Lower leg skin (tissue), 4 donors: ENCODE data around the gene DLGAP5. TPM values are rescaled to one million over a fixed set of nuclear protein-coding genes. Genes with fewer than 3 reads are reported as not detected.

Experiments used
- DNase-seq, 2 donors: peaks; one replicate each; pipeline ENCODE4 v3.0.0-alpha.2; 2019; ENCODE audit warnings: low spot score in 2 of 2
- H3K4me3 ChIP-seq: fragments of 200-600 bp; sonication (generic); 2 replicates; pipeline ENCODE4 v1.5.1; 2017; ENCODE audit warnings: mild to moderate bottlenecking, low read depth; ENCODE audit not compliant: poor library complexity, severe bottlenecking
- POLR2A ChIP-seq, 2 donors: fragments of 450-650 bp; IDR thresholded peaks; one replicate each; pipeline ENCODE4 v1.6.1; 2016 to 2017; ENCODE audit warnings: antibody characterized with exemption in 2 of 2, mild to moderate bottlenecking in 1 of 2, moderate library complexity in 1 of 2
- WGBS, 2 donors: methylation state at CpG; one replicate each; pipeline ENCODE4 v1.1.5; 2018; 5-methylcytosine and 5-hydroxymethylcytosine counted together
- intact Hi-C: fragments of 100-400 bp; cut with DNase I; formaldehyde crosslinking; loops from one replicate; pipeline ENCODE4 v1.15.0; 2023; ENCODE audit warnings: low total_unique reads
- total RNA-seq, 4 donors: library from RNA; depleted of rRNA; stranded (reverse); fragments of >200 nt; gene quantifications; one replicate each; pipeline ENCODE4 v1.1.0, GENCODE V29; 2016
- TF ChIP-seq, protein P1 (sequence below), 3 donors: fragments of 450-650 bp; IDR thresholded peaks; one replicate each; pipeline ENCODE4 v1.5.1; 2016; ENCODE audit warnings: antibody characterized with exemption in 3 of 3, mild to moderate bottlenecking in 3 of 3, moderate library complexity in 2 of 3

DLGAP5 gene
- total RNA-seq, 4 donors from 2014 or later = 0.53 to 2.4 (median 1.1) TPM

DNA sequence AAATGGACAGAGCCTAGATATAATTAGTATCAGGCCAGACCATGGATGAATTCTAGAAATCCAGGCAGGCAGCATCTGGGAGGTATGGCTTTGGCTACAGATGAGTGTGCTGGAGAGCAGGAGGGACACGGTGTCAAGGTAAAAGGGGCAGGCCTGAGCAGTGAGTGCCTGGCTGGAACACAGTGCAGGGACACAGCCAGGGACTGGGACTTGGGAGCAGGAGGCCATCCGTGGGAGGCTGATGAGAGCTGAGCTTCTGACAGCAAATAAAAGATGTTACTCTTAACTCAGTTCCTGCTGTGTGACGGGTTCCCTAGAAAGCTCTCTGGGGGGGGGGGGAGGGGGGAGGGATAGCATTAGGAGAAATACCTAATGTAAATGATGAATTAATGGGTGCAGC, 75.9 kb downstream of the DLGAP5 start:
- no peak overlapping the region for H3K4me3 ChIP-seq
- TF ChIP-seq, protein P1, sequence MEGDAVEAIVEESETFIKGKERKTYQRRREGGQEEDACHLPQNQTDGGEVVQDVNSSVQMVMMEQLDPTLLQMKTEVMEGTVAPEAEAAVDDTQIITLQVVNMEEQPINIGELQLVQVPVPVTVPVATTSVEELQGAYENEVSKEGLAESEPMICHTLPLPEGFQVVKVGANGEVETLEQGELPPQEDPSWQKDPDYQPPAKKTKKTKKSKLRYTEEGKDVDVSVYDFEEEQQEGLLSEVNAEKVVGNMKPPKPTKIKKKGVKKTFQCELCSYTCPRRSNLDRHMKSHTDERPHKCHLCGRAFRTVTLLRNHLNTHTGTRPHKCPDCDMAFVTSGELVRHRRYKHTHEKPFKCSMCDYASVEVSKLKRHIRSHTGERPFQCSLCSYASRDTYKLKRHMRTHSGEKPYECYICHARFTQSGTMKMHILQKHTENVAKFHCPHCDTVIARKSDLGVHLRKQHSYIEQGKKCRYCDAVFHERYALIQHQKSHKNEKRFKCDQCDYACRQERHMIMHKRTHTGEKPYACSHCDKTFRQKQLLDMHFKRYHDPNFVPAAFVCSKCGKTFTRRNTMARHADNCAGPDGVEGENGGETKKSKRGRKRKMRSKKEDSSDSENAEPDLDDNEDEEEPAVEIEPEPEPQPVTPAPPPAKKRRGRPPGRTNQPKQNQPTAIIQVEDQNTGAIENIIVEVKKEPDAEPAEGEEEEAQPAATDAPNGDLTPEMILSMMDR (IDR thresholded peaks at IDR 0.05) = no peak
- TF ChIP-seq POLR2A (IDR thresholded peaks at IDR 0.05) = no peak
- intact Hi-C loops = no loop called here
- WGBS, 2 donors = 54 to 58% methylated on average over 3 of the region's 3 CpGs
- DNase-seq = no peak

DNA sequence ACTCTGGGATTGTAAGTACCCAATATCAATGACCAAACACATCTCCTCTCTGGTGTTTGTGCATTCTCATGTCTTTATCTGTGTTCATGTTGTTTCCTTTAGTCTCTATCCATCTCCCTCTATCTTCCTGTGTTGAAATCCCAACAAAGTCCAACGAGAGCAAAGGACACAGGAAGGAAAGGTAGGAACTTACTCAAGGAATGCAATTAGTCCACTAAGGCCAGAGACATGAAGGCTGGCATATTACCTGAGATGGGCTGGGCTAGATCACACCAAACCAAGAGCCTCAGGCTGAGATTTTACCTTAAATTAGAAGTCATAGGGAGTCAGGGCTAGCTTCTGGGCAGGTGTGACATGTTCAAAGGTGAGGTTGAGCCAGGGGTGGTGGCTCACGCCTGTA, 76.7 kb downstream of the DLGAP5 start:
- TF ChIP-seq, protein P1 (IDR thresholded peaks at IDR 0.05) = no peak
- TF ChIP-seq POLR2A (IDR thresholded peaks at IDR 0.05) = no peak
- H3K4me3 ChIP-seq = no peak overlapping the region
- intact Hi-C loops = no loop called here
- DNase-seq = no peak
- WGBS, 2 donors = 53 to 58% methylated on average over 2 of the region's 2 CpGs

DNA sequence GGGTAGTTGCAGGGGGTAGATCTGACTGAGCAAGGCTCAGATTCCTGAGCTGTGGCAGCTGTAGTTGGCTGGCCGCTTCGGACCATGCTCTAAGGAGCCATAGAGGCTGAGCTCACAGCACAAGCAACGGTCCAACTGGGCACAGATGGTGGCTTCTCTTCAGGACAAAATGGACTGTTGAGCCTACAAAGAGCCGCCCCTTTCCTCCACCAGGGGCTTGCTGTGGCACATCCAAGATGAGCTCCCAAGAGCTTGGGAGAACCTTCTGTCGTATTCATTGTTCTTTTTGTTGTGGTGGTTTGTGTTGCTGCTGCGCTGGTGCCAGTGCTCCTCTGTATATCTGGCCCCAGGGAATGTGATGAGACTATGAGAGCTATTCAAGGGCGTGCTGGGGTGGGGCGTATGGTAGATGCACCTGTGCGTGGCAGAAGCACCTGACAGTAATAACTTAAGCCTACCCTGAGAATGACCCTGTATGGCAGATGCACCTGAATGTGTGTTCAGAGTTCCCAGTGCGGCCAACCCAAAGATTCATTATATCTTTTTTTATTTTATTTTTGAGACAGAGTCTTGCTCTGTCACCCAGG, 80.2 kb downstream of the DLGAP5 start:
- intact Hi-C loops = no loop called here
- WGBS, 2 donors = 66 to 72% methylated on average over 10 of the region's 10 CpGs
- H3K4me3 ChIP-seq = no peak overlapping the region
- TF ChIP-seq, protein P1 (IDR thresholded peaks at IDR 0.05) = no peak
- TF ChIP-seq POLR2A (IDR thresholded peaks at IDR 0.05) = no peak
- DNase-seq = no peak

DNA sequence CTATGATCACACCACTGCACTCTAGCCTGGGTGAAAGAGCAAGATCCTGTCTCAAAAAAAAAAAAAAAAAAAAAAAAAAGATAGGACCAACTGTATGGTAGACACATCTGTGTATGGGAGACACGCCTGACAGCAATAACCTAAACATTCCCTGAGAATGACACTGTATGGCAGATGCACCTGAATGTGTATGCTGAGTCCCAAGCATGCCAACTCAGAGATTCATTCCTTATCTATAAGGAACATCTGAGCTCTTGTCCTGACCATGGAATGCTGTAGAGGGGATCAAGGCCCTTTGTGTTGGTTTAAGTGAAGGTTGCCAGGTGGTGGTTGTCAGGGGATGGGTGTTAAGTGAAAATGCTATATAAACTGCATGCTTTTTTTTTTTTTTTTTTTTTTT, 81.5 kb downstream of the DLGAP5 start:
- 86 to 94% methylated on average over 1 of the region's 1 CpG for WGBS, 2 donors
- intact Hi-C loops = no loop called here

DNA sequence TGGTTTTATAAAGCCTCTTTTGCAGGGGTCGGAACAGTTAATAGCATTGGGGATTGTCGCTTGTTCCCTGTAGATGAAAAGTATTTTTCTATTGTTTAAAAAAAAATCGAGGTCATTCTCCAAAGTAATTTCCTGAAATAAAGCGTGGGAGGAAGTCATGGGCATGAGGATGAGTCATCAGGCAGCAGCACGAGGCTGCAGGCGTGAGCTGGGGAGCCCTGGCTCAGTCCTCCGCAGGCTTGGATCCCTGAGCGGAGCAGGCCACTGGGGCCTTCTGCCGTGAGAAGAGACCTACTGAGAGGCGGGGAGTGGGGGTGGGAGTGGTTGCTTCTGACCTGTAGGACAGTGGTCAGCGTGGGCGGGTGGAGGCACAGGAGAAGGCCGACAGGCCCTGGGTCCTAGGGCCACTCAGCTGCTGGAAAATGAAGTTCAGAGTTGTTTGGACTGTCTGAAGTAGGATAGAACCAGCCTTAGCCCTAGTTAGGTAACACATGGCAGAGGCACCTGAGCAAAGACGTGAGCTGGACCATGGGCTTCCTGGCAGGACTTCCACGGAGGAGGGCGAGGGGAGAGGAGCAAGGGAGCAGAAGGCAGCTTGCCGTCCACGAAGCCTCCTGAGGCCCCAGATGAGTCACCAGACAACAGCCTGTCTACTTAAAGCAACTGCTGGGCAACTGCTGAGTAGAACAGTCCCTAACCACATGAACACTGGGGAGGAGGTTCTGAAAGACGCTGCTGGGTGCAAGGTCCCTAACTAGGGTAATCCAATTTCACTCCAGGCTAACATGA, 83.4 kb downstream of the DLGAP5 start:
- TF ChIP-seq POLR2A (IDR thresholded peaks at IDR 0.05) = peak in 1 of 2 donors; percentile 48
- TF ChIP-seq, protein P1 (IDR thresholded peaks at IDR 0.05) = no peak
- intact Hi-C loops = no loop called here
- peak; percentile 91 to 97 for DNase-seq
- no peak overlapping the region for H3K4me3 ChIP-seq
- 4% methylated on average over 19 of the region's 19 CpGs for WGBS, 2 donors

More for the DNA sequence above, 81.5 kb downstream of the DLGAP5 start:
- TF ChIP-seq POLR2A (IDR thresholded peaks at IDR 0.05) = no peak
- TF ChIP-seq, protein P1 (IDR thresholded peaks at IDR 0.05) = no peak
- DNase-seq = no peak
- no peak overlapping the region for H3K4me3 ChIP-seq
